Muscle layer of colon (tissue), 2 donors: Measurements from ENCODE around the gene MGMT.

ENCODE experiments used
- H3K27ac ChIP-seq: one replicate; pipeline ENCODE4 v1.7.0; 2013; ENCODE audit warnings: low read depth, mild to moderate bottlenecking, low read length, moderate library complexity
- H3K27me3 ChIP-seq, 2 donors: one replicate each; pipeline ENCODE4 v1.7.0; 2013; ENCODE audit warnings: low read length in 2 of 2, mild to moderate bottlenecking in 2 of 2; ENCODE audit not compliant: insufficient read depth in 2 of 2, control insufficient read depth in 1 of 2
- H3K36me3 ChIP-seq: one replicate; pipeline ENCODE4 v1.7.0; 2013; ENCODE audit warnings: mild to moderate bottlenecking, low read length; ENCODE audit not compliant: insufficient read depth
- H3K4me1 ChIP-seq: one replicate; pipeline ENCODE4 v1.7.0; 2013; ENCODE audit warnings: mild to moderate bottlenecking, low read length; ENCODE audit not compliant: insufficient read depth
- H3K4me3 ChIP-seq, 2 donors: one replicate each; pipeline ENCODE4 v1.7.0; 2013; ENCODE audit warnings: low read length in 2 of 2, low read depth in 1 of 2, mild to moderate bottlenecking in 1 of 2, moderate library complexity in 1 of 2
- H3K9ac ChIP-seq: one replicate; pipeline ENCODE4 v1.7.0; 2013; ENCODE audit warnings: low read length
- H3K9me3 ChIP-seq: one replicate; pipeline ENCODE4 v1.7.0; 2013; ENCODE audit warnings: mild to moderate bottlenecking, low read length
- donor health status: abdominal sarcoma.
- donor health status: Adenocarcinoma of cecum.

MGMT gene

GRCh38 chr10:129548600-129548999, 81.6 kb downstream of the MGMT start:
- H3K4me3 ChIP-seq = no peak overlapping the region
- no peaks in the 10 kb centered on the region for H3K9me3 ChIP-seq
- peaks cover 3% of the 10 kb centered on the region for H3K4me1 ChIP-seq
- no peaks in the 10 kb centered on the region for H3K27me3 ChIP-seq
- H3K27ac ChIP-seq = no peak overlapping the region
- H3K9ac ChIP-seq = no peak overlapping the region
- no peaks in the 10 kb centered on the region for H3K36me3 ChIP-seq

GRCh38 chr10:129550076-129550475, 83.0 kb downstream of the MGMT start:
- H3K4me3 ChIP-seq = no peak overlapping the region
- H3K27me3 ChIP-seq = no peaks in the 10 kb centered on the region
- peaks cover 3% of the 10 kb centered on the region for H3K4me1 ChIP-seq
- no peaks in the 10 kb centered on the region for H3K9me3 ChIP-seq
- no peak overlapping the region for H3K27ac ChIP-seq
- H3K9ac ChIP-seq = no peak overlapping the region
- no peaks in the 10 kb centered on the region for H3K36me3 ChIP-seq

- Histone ChIP-seq H3K9ac (no peak overlapping the region), H3K27ac (no peak overlapping the region), H3K4me3 (no peak overlapping the region), H3K36me3 (no peaks in the 10 kb centered on the region), H3K4me1 (peaks cover 3% of the 10 kb centered on the region), H3K27me3 (no peaks in the 10 kb centered on the region), H3K9me3 (no peaks in the 10 kb centered on the region)
These were observed 83.6 kb downstream of the MGMT start for GRCh38 chr10:129550658-129551057.

- no peaks in the 10 kb centered on the region for H3K27me3 ChIP-seq
- H3K4me1 ChIP-seq = peaks cover 3% of the 10 kb centered on the region
- H3K4me3 ChIP-seq = no peak overlapping the region
- no peaks in the 10 kb centered on the region for H3K36me3 ChIP-seq
- H3K9me3 ChIP-seq = no peaks in the 10 kb centered on the region
- H3K27ac ChIP-seq = no peak overlapping the region
- H3K9ac ChIP-seq = no peak overlapping the region
These were observed 85.1 kb downstream of the MGMT start for GRCh38 chr10:129552119-129552518.

- Histone ChIP-seq H3K9me3 (no peaks in the 10 kb centered on the region), H3K27ac (no peak overlapping the region)
These were observed 86.9 kb downstream of the MGMT start for GRCh38 chr10:129553928-129554327.

GRCh38 chr10:129556316-129556715, 89.3 kb downstream of the MGMT start:
- no peak overlapping the region for H3K9ac ChIP-seq
- H3K36me3 ChIP-seq = no peaks in the 10 kb centered on the region
- no peaks in the 10 kb centered on the region for H3K4me1 ChIP-seq
- no peaks in the 10 kb centered on the region for H3K27me3 ChIP-seq
- H3K27ac ChIP-seq = no peak overlapping the region
- no peaks in the 10 kb centered on the region for H3K9me3 ChIP-seq
- no peak overlapping the region for H3K4me3 ChIP-seq

More at GRCh38 chr10:129553928-129554327, 86.9 kb downstream of the MGMT start:
- Histone ChIP-seq H3K27me3 (no peaks in the 10 kb centered on the region), H3K4me3 (no peak overlapping the region), H3K36me3 (no peaks in the 10 kb centered on the region), H3K4me1 (no peaks in the 10 kb centered on the region), H3K9ac (no peak overlapping the region)

GRCh38 chr10:129560361-129560760, 93.3 kb downstream of the MGMT start:
- Histone ChIP-seq H3K27ac (no peak overlapping the region), H3K36me3 (no peaks in the 10 kb centered on the region), H3K27me3 (no peaks in the 10 kb centered on the region), H3K4me3 (no peak overlapping the region), H3K9me3 (no peaks in the 10 kb centered on the region), H3K4me1 (no peaks in the 10 kb centered on the region), H3K9ac (no peak overlapping the region)

- Histone ChIP-seq H3K9ac (no peak overlapping the region), H3K27ac (no peak overlapping the region), H3K4me1 (no peaks in the 10 kb centered on the region), H3K9me3 (no peaks in the 10 kb centered on the region), H3K27me3 (no peaks in the 10 kb centered on the region), H3K4me3 (no peak overlapping the region), H3K36me3 (no peaks in the 10 kb centered on the region)
These were observed 95.4 kb downstream of the MGMT start for GRCh38 chr10:129562487-129562886.

- Histone ChIP-seq H3K36me3 (no peaks in the 10 kb centered on the region), H3K9me3 (no peaks in the 10 kb centered on the region), H3K27me3 (no peaks in the 10 kb centered on the region), H3K9ac (no peak overlapping the region), H3K4me1 (peaks cover 7% of the 10 kb centered on the region), H3K27ac (no peak overlapping the region), H3K4me3 (no peak overlapping the region)
These were observed 97.9 kb downstream of the MGMT start for GRCh38 chr10:129564923-129565322.

- Histone ChIP-seq H3K27ac (no peak overlapping the region), H3K4me3 (no peak overlapping the region), H3K9me3 (no peaks in the 10 kb centered on the region), H3K27me3 (no peaks in the 10 kb centered on the region), H3K9ac (no peak overlapping the region), H3K36me3 (no peaks in the 10 kb centered on the region), H3K4me1 (peaks cover 7% of the 10 kb centered on the region)
These were observed 101.7 kb downstream of the MGMT start for GRCh38 chr10:129568583-129569344.

- Histone ChIP-seq H3K27ac (no peak overlapping the region), H3K27me3 (no peaks in the 10 kb centered on the region), H3K9me3 (no peaks in the 10 kb centered on the region), H3K4me3 (no peak overlapping the region), H3K9ac (no peak overlapping the region), H3K36me3 (no peaks in the 10 kb centered on the region), H3K4me1 (peaks cover 7% of the 10 kb centered on the region)
These were observed 103.1 kb downstream of the MGMT start for GRCh38 chr10:129570185-129570584.

GRCh38 chr10:129579228-129579627, 112.2 kb downstream of the MGMT start:
- H3K4me1 ChIP-seq = no peaks in the 10 kb centered on the region
- no peak overlapping the region for H3K4me3 ChIP-seq
- no peak overlapping the region for H3K9ac ChIP-seq
- H3K36me3 ChIP-seq = no peaks in the 10 kb centered on the region
- no peak overlapping the region for H3K27ac ChIP-seq
- no peaks in the 10 kb centered on the region for H3K27me3 ChIP-seq
- H3K9me3 ChIP-seq = no peaks in the 10 kb centered on the region
